Measurements from ENCODE around the gene NEXMIF.

DNA sequence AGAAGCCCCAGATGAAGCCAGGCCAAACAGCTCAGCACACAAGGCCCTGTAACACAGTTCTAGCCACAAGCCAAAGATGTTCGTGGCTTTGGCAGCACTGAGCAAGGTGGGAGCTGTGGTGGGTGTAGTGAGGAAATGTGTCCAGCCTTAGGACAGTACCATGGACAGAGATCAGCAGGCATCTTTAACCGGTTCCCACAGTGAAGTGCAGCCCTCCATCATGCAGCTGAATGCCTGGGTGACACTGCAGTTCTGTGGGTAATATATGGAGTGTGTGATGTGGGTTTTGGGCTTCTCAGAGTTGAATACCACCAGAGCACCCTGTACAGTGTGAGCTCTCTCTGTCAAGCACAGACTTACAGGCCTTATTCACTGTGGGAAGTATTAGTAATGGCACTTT lies 6.0 kb upstream of the NEXMIF start:
- TF ChIP-seq, protein P1, sequence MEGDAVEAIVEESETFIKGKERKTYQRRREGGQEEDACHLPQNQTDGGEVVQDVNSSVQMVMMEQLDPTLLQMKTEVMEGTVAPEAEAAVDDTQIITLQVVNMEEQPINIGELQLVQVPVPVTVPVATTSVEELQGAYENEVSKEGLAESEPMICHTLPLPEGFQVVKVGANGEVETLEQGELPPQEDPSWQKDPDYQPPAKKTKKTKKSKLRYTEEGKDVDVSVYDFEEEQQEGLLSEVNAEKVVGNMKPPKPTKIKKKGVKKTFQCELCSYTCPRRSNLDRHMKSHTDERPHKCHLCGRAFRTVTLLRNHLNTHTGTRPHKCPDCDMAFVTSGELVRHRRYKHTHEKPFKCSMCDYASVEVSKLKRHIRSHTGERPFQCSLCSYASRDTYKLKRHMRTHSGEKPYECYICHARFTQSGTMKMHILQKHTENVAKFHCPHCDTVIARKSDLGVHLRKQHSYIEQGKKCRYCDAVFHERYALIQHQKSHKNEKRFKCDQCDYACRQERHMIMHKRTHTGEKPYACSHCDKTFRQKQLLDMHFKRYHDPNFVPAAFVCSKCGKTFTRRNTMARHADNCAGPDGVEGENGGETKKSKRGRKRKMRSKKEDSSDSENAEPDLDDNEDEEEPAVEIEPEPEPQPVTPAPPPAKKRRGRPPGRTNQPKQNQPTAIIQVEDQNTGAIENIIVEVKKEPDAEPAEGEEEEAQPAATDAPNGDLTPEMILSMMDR (IDR thresholded peaks at IDR 0.05) = no peak
- TF ChIP-seq POLR2AphosphoS5 (IDR thresholded peaks at IDR 0.05) = no peak
